Inflammatory macrophage treated with lipopolysaccharide for 4 hours (primary cell): ENCODE results near the gene NHERF2.
"Not testable (repeated sequence)": the region's sequence is repeated elsewhere in the genome, so short reads cannot be mapped to it uniquely, and the experiment has no call there.

Experiments used
- DNase-seq: peaks from one replicate; pipeline ENCODE4 v3.0.0-alpha.2; 2020

NHERF2 gene

GRCh38 chr16:2008009-2008526, 18.6 kb upstream of the NHERF2 start:
- DNase-seq: no peak

- peak; percentile 32 for DNase-seq
Observed at GRCh38 chr16:2008631-2009163, 18.0 kb upstream of the NHERF2 start.

DNA sequence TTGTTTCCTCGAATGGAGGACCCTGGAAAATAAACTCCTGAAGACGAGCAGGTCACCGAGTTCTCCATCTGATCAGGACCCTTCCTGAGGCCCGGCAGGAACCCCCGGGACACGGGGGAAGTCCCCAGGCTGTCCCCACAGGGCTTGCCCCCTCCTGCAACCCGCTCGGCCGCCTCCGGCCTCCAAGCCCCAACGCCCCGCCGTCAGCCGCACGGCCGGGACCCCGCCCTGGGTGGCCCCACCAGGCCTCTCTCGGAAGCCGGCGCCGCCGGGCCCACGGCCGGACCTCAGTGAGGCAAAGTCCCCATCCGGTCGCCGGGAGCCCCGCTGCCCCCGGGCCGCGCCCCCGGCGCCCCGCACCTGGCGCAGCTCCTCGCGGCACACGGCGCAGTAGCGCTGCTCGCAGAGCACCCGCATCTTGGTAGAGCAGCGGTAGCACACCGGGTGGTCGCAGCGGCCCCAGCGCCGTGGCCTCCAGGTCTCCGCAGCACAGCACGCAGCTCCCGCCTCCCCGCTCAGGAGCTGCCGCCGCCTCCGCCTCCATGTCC, 17.5 kb upstream of the NHERF2 start:
- DNase-seq: no peak

DNA sequence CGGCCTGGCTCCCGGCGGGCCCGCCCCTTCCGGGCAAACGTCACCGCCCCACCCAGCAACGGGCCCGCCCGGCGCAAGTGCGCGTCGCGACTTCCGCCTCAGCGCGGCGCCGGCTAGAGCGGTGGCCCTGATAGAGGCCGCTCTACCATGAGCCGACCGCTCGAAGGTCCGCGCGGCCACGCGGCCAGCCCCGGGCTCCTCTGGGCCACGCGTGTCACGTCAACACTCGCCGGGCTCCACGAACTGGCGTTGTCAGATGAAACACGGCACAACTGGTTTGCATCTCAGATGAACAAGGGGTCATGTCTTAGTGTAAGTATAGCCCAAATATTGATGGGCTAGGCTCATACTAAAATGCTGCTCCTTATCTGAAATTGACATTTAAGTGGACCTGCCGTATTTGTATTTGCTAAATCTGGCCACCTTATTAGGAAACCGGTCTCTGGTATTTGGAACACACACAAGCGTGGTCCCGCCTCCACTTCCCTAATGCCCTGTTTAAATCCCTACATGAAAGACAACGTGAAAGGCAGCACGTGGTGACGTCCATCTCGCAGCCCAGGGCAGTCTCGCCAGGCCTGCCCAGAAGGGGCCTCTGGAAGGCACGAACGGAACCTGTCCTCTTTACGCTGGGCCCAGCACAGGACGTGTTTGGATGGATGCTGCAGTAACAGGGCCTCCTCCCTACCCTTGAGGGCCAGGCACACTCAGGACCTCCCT, 16.8 kb upstream of the NHERF2 start, which contains the start of gene ZNF598:
Gene ZNF598, minus strand, starts transcription at position 31 of the 720 bp plus-strand sequence.
- DNase-seq: peak; percentile 91

- DNase-seq: not testable (repeated sequence)
Observed at GRCh38 chr16:2011726-2012125, 15.0 kb upstream of the NHERF2 start.

GRCh38 chr16:2013527-2013926, 13.2 kb upstream of the NHERF2 start:
- DNase-seq: no peak

- DNase-seq: peak; percentile 86
Observed at GRCh38 chr16:2015117-2015946, 11.4 kb upstream of the NHERF2 start.

DNA sequence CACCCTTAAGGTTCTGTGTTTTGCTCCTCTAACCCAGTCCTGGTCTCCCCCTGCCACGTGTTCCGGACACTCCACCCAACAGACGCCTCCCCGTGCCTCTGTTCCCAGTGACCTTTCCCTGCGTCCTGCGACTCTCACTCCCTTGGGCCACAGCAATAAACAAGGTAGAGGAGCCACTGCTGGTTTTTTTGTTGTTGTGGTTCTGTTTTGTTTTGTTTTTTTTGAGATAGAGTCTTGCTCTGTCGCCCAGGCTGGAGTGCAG, 10.8 kb upstream of the NHERF2 start:
- no peak for DNase-seq

GRCh38 chr16:2016407-2016922, 10.2 kb upstream of the NHERF2 start:
- DNase-seq: no peak

- no peak for DNase-seq
Observed at GRCh38 chr16:2019518-2019920, 7.2 kb upstream of the NHERF2 start, which contains the start of gene NPW. NPW (plus strand) TSS chr16:2019785.

- DNase-seq: no peak
Observed at GRCh38 chr16:2019921-2020831, 6.5 kb upstream of the NHERF2 start.

DNA sequence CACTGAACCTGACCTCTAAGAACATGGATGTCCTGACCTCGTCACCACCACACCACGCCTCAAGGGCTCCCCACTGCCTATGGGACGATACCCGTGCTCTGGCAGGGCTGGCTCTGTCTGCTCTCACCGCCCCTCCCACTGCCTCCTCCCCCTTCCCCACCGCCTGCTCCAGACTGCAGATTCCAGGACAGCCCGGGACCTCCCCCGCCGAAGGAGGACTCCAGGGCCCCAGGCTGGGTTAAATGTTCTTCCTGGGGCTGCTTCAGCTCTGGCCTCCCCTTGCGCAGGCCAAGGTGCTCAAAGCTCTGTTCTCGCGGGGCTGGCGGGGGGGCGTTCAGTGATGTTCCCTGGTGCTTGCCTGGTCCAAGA, 4.0 kb upstream of the NHERF2 start:
- DNase-seq: no peak

DNA sequence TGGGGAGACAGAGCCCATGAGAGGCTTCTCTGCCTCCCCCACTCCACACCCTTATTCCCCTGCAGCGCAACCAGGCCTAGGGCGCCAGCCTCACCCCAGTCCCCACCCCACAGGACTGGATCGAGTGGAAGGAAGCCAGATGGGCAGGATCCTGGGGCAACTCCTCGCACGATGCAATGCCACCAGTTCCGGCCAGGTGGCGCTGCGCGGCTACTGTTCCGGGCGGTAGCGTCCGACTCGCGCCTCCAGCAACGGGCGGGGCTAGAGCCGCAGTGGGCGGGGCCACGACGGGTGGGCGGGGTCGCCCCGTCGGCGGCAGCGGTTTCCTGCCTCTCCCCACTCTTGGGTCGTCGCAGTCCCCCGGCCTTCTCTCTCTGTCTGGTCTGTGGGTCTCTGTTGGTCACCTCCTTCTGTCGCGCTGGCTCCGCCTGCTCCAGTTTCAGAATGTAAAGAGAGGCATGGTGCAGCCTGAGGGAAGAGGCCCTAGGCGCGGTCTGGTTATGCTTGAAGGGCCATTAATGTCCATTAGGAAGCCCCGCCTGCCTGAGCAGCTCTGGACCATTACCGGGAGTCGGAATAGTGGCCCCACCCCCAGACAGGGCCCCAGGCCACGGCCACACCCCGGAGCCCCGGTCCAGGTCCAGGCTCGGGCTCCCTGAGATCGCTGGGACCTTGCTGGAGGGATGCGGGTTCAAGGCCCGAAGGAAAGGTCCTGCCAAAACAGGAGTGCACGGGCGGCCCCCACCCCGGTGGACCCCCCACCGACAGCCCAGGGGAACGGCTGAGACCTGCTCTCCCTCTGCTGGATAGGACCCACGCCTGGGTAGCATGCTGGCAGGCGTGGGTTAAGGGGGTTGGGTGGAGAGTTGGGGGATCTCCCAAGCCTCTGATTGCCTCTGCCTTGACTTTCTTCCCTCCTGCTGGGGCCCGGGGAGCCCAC, 3.3 kb upstream of the NHERF2 start:
- DNase-seq: peak; percentile 85

- DNase-seq: no peak
Observed at GRCh38 chr16:2024032-2024420, 2.7 kb upstream of the NHERF2 start.

DNA sequence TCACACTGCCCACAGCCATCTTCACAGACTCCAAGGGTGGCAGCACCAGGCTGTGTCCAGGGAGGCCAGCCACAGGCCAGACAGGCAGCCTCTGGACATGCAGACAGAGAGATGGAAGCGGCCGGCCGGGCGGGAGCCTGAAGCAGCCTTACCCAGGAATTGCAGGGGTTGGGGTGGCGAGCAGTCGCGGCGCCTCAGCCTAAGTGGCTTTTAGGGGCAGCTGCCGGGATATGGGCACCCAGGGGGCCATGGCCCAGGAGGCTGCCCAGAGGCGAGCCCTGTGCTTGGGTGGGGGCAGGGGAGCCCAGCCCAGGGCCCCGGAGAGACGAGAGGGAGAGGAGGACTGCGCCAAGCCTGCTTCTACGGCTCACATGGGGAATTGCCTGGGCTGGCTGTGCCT, 1.5 kb upstream of the NHERF2 start:
- DNase-seq: no peak

DNA sequence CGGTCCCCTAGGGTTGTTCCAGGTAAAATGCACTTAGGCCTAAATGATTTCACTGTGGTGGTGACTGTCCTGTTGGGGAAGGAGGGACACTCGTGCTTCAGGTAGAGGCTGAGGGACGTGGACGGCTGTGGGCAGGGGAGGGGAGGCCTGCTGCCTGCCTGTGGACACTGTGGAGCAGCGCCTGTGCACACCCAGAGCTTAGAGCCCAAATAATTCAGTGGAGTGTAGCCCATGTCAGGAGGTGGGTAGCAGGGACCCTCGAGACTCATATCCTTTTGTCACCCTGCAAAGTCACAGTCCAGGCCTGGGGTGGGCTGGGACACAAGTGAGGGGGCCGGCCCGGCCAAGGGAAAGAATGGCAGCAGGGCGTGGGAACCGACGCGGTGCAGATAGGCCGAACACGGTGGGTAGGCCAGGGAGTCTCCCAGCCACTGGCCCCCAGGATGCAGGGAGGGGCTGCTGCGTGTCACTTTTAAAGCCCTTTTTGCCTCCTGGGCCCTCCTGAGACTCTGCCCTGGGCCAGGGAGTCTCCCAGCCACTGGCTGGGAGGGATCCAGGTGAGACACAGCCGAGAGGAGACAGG, 733 bp upstream of the NHERF2 start:
- DNase-seq: no peak

GRCh38 chr16:2027024-2028010, 615 bp downstream of the NHERF2 start:
- no peak for DNase-seq

- no peak for DNase-seq
Observed at GRCh38 chr16:2028146-2028545, 1.4 kb downstream of the NHERF2 start.

DNA sequence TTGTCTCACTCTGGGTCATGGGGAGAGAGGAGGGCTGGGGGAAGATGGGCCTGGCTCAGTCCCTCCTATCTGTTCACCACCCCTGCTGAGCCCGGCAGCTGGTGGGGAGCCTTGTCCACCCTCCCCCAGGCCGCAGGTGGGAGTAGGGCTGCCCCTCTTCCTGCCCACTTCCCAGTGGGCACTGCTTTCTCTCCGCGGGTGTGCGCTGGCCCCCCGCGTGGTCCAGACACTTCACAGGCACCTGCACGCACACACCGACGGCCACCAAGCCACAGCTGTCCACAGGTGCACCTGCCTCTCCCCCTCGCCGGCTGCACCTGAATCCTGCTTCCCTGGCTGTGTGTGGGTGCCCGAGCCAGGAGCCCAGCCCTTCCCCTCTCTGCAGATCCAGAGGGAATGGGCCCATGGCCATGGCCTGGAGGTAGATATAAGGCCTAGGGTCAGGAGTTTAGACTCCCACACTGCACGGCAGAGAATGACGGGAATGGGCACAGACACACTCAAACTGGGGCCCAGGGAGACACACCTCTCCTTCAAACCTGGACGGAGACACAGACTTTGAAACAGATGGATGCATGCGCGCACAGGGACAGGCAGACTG, 2.0 kb downstream of the NHERF2 start:
- DNase-seq: no peak
